Measurements from ENCODE around the gene CDC42BPB.
"Not testable (repeated sequence)": the region's sequence is repeated elsewhere in the genome, so short reads cannot be mapped to it uniquely, and the experiment has no call there.

Gene CDC42BPB

GRCh38 chr14:103073367-103073875 is 16.1 kb upstream of the CDC42BPB start:
- no peak for DNase-seq

DNA sequence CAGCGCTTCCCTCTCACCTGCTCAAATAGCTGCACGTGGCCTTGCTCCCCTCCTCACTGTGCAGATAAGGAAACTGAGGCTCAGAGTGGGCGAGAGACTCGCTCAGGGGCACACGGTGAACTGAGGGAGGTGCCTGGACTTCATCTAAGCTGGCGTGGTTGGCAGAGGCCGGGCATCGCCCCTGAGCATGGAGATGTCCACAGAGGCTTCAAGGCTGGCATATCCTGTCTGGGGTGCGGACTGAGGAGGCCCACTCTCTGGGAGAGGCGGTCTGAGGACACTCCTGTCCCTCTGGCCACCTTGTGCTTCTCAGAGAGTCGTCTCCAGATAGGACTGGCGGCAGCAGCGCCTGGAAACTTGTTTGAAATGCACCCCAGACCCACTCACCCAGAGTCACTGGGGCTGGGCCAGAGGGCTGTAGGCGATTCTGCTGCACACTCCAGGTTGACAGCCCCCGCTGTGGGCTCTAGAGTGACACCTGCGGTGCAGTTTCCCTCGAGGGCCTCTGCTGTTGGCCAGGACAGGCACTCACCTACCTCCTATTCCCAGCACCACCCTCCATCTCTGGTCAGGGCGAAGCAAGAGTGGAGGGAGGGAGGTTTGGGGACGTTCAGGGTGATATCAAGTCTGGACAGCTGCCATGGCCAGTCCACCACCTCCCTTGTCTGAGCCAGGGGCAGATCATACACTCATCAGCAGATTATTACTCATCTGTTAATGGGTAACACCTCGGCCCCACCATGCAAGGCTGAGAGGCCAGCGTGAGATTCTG is 15.4 kb upstream of the CDC42BPB start:
- DNase-seq: no peak

GRCh38 chr14:103071544-103072251 is 14.3 kb upstream of the CDC42BPB start:
- DNase-seq: no peak

DNA sequence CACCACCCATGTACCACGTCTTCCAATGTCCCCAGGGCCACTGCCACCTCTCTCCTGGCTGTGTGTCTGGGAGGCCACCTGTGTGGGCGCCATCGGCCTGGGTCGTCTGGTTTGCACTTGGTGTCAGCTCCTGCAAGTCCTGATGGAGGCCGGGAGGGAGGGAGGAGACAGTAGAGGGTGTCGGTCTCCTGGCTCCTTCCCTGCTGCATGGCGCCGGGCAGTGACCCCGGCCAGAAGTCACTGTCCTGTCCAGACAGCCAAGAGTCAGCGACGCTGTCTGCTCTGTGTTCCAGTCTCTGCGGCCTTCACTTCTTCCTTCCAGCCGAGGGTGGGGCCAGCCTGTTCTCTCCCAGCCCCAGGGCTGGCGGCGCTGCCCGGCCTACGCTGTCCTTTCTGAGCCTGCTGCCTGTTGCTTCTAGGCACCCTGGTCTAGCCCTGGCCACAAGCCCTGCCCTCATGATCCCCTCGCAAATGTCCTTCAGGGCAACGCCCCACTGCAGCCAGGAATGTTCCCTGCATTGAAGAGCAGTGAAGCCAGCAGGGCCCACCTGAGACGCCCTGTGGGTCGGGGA is 13.7 kb upstream of the CDC42BPB start:
- DNase-seq: no peak

GRCh38 chr14:103070263-103070885 is 13.0 kb upstream of the CDC42BPB start:
- DNase-seq: no peak

DNA sequence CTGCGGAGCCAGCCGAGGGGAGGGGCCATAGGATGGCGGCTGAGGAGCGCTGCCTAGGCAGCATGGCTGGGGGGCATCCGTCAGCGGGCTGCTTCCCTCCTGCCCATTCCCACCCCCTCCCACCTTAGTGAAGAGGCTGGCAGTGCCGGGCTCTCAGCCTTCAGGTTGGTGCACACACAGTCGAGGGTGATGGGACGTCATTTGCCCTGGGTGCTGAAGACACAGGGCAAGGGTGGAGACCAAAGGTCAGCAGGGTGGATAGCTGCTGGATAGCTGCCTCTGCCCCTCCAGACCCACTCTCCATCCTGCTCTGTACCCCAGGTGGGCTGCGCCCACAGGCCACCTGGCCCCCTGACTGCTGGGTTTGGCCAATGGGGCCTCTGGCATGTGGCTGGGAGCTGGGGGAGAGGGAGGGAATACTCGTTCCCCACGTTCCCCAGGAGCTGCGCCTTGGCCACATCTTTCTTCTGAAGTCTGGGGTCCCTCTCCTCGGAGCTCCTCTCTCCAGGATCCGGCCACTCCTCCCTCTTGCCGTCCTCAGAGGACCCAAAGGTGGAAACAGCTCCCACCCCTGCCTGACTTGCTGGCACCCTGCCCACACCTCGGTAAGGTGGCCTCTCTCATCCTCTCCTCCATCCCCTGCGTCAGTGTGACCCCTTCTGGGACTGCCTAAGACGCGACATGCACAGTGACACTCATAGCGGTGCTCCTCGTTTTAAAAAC is 11.2 kb upstream of the CDC42BPB start:
- no peak for DNase-seq

DNA sequence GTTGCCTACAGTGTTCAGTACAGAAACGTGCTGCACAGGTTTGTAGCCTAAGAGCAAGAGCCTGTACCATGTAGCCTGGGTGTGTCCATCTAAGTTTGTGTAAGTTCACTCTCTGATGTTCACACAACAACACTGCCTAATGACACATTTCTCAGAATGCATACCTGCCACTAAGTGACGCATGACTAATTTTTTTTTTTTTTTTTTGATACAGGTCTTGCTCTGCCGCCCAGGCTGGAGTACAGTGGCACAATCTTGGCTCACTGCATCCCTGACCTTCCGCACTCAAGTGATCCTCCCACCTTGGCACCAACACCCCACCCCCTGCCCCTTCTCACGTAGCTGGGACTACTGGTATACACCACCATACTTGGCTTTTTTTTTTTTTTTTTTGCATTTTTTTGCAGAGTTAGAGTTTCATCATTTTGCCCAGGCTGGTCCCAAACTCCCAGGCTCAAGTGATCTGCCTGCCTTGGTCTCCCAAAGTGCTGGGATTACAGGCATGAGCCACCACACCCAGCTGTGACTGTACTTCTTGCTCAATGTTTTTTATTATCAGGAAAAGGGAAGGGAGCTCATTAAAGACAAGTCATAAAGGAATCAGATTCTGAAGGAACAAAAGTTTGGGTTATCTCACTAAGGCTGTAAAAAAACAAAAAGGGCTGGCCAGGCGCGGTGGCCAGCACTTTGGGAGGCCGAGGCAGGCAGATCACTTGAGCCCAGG is 10.0 kb upstream of the CDC42BPB start:
- no peak for DNase-seq

DNA sequence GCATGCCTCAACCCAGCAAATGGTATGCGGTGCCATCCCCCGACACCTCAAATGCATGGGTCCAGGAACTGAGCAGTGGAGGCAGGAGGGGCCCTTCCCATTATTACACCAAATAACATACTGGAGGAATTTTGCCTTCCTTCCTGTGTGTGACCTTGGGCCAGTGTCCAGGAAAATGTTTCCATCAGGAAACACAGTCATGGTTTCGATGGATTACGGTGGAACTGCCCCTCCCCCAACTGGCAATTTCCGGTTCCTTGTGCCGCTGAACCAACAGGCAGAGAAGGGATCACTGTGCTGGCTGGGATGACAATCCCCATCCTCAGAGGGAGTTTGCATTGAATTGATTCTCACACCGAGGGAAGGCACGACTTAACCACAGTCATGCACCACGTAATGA is 9.1 kb upstream of the CDC42BPB start:
- DNase-seq: no peak

GRCh38 chr14:103065861-103066260 is 8.5 kb upstream of the CDC42BPB start:
- DNase-seq: no peak

- no peak for DNase-seq
Measured at GRCh38 chr14:103064978-103065377, 7.6 kb upstream of the CDC42BPB start.

- no peak for DNase-seq
Measured at GRCh38 chr14:103064436-103064835, 7.1 kb upstream of the CDC42BPB start.

DNA sequence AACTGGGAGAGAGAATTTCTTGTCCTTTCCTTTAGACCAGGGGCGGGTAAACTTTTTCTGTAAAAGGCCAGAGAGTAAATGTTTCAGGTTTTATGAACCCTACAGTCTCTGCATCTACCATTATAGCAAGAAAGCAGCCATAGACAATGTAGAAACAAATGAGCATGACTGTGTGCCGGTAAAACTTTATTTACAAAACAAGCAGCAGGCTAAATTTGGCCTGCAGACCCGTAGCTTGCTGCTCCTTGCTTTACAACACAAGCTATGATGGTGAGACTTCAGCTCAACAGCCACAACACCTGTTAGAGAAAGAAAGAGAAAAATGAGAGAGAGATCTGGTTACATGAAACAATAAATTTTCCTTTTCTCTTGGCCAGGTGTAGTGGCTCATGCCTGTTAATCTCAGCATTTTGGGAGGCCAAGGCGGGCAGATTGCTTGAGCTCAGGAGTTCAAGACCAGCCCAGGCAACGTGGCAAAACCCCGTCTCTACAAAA is 4.2 kb upstream of the CDC42BPB start:
- DNase-seq: no peak

GRCh38 chr14:103059556-103059955 is 2.2 kb upstream of the CDC42BPB start:
- no peak for DNase-seq

DNA sequence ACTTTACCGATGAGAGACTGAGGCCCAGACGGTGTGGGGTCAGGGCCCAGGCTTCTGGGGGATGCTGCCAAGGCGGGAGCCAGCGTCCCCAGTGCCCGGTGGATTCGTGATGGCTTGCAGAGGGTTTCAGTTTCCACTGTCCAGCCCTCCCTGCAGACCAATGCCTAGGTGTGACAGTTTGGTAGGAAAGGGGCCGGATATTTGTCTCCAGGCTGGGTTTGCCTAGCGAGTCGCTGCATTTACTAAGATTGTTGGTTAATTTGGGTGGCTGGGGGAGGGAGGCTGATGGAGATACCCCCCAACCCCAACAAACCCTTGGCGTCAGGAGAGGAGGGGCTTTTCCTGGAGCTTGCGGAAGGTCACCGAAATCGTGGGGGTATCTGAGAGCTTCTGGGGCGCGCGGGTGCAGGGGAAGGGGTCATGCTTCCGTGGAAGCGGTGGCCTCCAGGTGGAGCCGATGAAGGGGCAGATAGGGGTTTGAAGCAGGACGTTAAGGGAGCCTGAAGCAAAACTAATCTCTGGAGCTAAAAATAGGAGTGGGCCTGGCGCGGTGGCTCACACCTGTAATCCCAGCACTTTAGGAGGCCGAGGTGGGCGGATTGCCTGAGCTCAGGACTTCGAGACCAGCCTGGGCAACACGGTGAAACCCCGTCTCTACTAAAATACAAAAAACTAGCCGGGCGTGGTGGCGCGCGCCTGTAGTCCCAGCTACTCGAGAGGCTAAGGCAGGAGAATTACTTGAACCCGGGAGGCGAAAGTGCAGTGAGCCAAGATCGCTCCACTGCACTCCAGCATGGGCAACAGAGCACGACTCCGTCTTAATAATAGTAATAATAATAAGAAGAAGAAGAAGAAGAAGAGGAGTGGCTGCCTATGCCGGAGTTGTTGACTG is 1.1 kb upstream of the CDC42BPB start:
- DNase-seq: no peak

DNA sequence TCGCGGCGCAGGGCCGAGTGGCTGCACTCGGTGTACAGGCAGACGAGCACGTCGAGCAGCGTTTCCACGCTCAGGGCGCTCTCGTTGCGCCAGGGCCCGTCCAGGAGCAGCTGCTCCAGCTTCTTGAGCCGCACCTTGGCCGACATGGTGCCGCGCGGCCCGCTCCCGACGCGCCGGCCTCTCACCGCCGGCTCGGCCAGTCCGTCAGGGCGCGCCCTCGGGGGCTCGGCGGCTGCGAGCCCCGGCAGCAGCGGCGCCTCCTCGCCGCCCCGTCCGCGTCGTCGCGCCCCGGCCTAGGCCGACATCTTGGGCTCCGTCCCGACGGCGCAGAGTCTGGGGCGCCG is 349 bp downstream of the CDC42BPB start:
- no peak for DNase-seq

DNA sequence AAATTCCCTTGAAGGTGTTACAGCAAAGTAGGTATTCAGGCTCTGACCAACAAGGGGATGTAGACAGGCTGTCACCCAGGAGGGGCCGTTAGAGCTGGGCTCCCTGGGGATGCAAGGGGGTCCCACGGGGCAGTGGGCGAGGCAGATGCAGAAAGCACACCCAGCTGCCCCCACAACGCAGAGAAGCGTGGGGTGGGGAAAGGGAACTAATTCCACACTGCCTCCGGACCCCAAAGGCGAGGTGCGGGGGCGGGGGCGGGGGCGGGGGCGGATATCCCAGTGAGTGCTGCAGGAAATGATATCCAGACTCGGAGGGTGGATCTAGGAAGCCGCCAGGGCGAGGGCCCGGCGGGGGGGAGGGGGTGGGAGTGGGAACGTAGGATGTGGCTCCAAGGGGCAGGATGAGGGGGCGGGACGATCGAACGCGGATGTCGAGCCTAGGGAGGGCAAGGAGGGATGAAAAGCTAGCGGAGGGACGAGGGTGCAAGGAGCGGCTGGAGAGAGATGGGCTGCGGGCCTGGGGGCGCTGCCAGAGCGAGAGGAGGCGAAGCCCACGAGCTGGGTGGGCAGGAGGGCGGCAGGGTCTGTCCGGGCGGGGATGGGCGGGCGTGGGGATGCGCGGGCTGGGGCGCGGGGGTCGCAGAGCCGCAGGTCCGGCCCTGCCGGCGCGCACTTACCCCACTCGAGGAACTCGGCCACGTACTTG is 874 bp downstream of the CDC42BPB start:
- no peak for DNase-seq

DNA sequence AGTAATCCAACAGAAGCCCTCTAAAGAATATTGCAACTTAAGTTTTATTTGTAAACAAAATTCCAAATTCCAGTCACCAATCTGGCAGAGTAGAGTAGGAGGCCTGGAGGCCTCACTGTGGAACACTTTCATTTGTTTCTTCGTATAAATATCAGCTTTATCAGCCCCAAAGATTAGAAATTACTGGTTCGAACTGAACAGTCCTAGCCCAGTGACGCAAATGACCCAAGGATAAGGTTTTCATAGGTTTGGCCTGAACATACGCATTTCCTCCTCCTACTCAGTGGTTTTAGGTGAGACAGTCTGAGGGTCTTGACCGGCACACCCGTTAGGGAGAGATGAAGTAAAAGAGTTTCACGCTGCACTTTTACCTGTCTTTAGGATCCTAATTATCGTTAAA is 1.7 kb downstream of the CDC42BPB start:
- DNase-seq: no peak

- DNase-seq: no peak
Measured at GRCh38 chr14:103052407-103052806, 4.9 kb downstream of the CDC42BPB start.

DNA sequence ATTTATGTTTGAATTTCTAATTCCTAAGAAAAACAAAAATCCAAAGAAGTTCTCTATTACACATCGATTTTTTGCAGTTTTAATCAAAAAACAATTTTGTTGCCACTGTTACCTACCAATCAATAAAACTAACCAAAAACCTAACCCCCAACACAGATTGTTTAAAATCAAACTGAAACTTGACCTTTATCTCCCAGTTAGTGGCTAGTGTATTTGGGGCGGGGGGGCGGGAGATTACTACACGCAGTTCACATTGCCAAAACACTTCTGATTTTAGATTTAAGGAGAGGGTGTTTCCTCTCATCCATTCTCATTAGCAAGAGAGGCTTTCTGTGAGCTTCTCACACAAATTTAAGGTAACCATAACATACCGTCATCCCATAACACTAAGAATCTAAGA is 6.4 kb downstream of the CDC42BPB start:
- no peak for DNase-seq

DNA sequence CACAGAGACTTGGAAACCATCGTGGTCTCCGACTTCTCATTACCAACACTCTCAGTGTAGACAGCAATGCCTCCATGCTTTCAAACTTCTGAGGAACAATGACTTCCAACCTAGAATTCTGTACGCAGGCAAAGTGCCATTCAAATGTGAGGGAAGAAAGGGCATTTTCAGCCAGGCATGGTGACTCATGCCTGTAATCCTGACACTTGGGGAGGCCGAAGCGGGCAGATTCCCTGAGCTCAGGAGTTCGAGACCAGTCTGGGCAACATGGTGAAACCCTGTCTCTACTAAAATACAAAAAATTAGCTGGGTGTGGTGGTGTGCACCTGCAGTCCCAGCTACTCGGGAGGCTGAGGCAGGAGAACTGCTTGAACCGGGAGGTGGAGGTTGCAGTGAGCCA is 9.9 kb downstream of the CDC42BPB start:
- not testable (repeated sequence) for DNase-seq
